Upper lobe of right lung (tissue), 1 donor: Measurements from ENCODE around the gene COL4A3. TPM values are rescaled to one million over a fixed set of nuclear protein-coding genes. Genes with fewer than 3 reads are reported as not detected.
A peak's percentile ranks its signal among the peaks of the same experiment; 100 is the strongest.
"Not testable (repeated sequence)": the region's sequence is repeated elsewhere in the genome, so short reads cannot be mapped to it uniquely, and the experiment has no call there.

Experiments used
- ATAC-seq: fragments of 200-7000 bp; cut with Tn5 transposase; one replicate; pipeline ENCODE4 v1.9.1; 2020; ENCODE audit warnings: mild to moderate bottlenecking, moderate library complexity
- DNase-seq: peaks from one replicate; pipeline ENCODE4 v3.0.0-alpha.2; 2020
- H3K27ac ChIP-seq: fragments of 200-600 bp; one replicate; pipeline ENCODE4 v1.8.0; 2022
- H3K27me3 ChIP-seq: fragments of 200-600 bp; one replicate; pipeline ENCODE4 v1.8.0; 2022; ENCODE audit warnings: mild to moderate bottlenecking
- H3K36me3 ChIP-seq: fragments of 200-600 bp; one replicate; pipeline ENCODE4 v1.8.0; 2022
- H3K4me1 ChIP-seq: fragments of 200-600 bp; one replicate; pipeline ENCODE4 v1.8.0; 2022
- H3K4me3 ChIP-seq: fragments of 200-600 bp; one replicate; pipeline ENCODE4 v1.8.0; 2022; ENCODE audit warnings: mild to moderate bottlenecking
- H3K9me3 ChIP-seq: fragments of 200-600 bp; one replicate; pipeline ENCODE4 v1.8.0; 2022
- CTCF ChIP-seq: fragments of 200-600 bp; IDR thresholded peaks from one replicate; pipeline ENCODE4 v1.8.0; 2022; ENCODE audit warnings: antibody characterized with exemption
- intact Hi-C: fragments of 100-400 bp; cut with DNase I; formaldehyde crosslinking; loops from one replicate; pipeline ENCODE4 v1.11.0; 2022
- total RNA-seq: library from RNA; stranded (reverse); fragmentation: NEBNext Ultra II Directional; extraction: Animal tissue kit (Norgen Biotek cat#: 25700); gene quantifications from one replicate; pipeline ENCODE4 v1.2.1, GENCODE V29; 2021
- donor health status: DM: no; HTN: yes; CAD: no; lungs with severe emphysema.

The COL4A3 gene
- total RNA-seq, 1 donor from 2014 or later, result 46.4 TPM

GRCh38 chr2:227160164-227160563 is 4.3 kb upstream of the COL4A3 start:
- Histone ChIP-seq H3K27ac (no peak overlapping the region), H3K9me3 (no peaks in the 10 kb centered on the region), H3K4me3 (no peak overlapping the region), H3K27me3 (peaks cover 26% of the 10 kb centered on the region), H3K4me1 (peaks cover 5% of the 10 kb centered on the region), H3K36me3 (no peaks in the 10 kb centered on the region)
- DNase-seq (no peak), ATAC-seq (no peak)
- TF ChIP-seq CTCF, result no peak
- intact Hi-C loops, result no loop called here

GRCh38 chr2:227161947-227162346 is 2.5 kb upstream of the COL4A3 start:
- intact Hi-C loops, result no loop called here
- DNase-seq (no peak), ATAC-seq (no peak)
- Histone ChIP-seq H3K4me3 (no peak overlapping the region), H3K27me3 (peaks cover 26% of the 10 kb centered on the region), H3K4me1 (peaks cover 5% of the 10 kb centered on the region), H3K9me3 (no peaks in the 10 kb centered on the region), H3K27ac (no peak overlapping the region), H3K36me3 (no peaks in the 10 kb centered on the region)
- TF ChIP-seq CTCF, result no peak

- peaks cover 5% of the 10 kb centered on the region for H3K4me1 ChIP-seq
- H3K9me3 ChIP-seq, result no peaks in the 10 kb centered on the region
- ATAC-seq, result peak; percentile 69
- peak; percentile 67 for DNase-seq
- H3K4me3 ChIP-seq, result peak overlapping the region; percentile 58
- no peaks in the 10 kb centered on the region for H3K36me3 ChIP-seq
- intact Hi-C loops, result no loop called here
- peaks cover 26% of the 10 kb centered on the region for H3K27me3 ChIP-seq
- H3K27ac ChIP-seq, result peak overlapping the region; percentile 78
- no peak for TF ChIP-seq CTCF
Measured at GRCh38 chr2:227163485-227163997, 883 bp upstream of the COL4A3 start.

- ATAC-seq, result peak; percentile 39
- no peak for TF ChIP-seq CTCF
- Histone ChIP-seq H3K4me1 (peaks cover 5% of the 10 kb centered on the region), H3K4me3 (peak overlapping the region; percentile 58), H3K27me3 (peaks cover 26% of the 10 kb centered on the region), H3K36me3 (no peaks in the 10 kb centered on the region), H3K27ac (peak overlapping the region; percentile 73), H3K9me3 (no peaks in the 10 kb centered on the region)
- peak; percentile 72 for DNase-seq
- intact Hi-C loops, result no loop called here
Measured at GRCh38 chr2:227164763-227165291, 403 bp downstream of the COL4A3 start.

- H3K27ac ChIP-seq, ATAC-seq, H3K4me3 ChIP-seq, H3K4me1 ChIP-seq, H3K36me3 ChIP-seq, intact Hi-C loops, H3K9me3 ChIP-seq, H3K27me3 ChIP-seq, DNase-seq: not testable (repeated sequence)
Measured at GRCh38 chr2:227171779-227172178, 7.4 kb downstream of the COL4A3 start.

- intact Hi-C loops, result no loop called here
- H3K27ac ChIP-seq, result no peak overlapping the region
- TF ChIP-seq CTCF, result no peak
- H3K9me3 ChIP-seq, result no peaks in the 10 kb centered on the region
- H3K36me3 ChIP-seq, result no peaks in the 10 kb centered on the region
- no peaks in the 10 kb centered on the region for H3K4me1 ChIP-seq
- no peak for ATAC-seq
- DNase-seq, result no peak
- H3K27me3 ChIP-seq, result no peaks in the 10 kb centered on the region
- H3K4me3 ChIP-seq, result no peak overlapping the region
Measured at GRCh38 chr2:227177592-227178336, 13.3 kb downstream of the COL4A3 start.
